GM21360 (cell line): Measurements from ENCODE around the gene GABBR2.

Source experiments
- ATAC-seq: cut with Tn5 transposase; IDR thresholded peaks from one replicate; pipeline ENCODE4 v1.9.1; 2021; ENCODE audit warnings: mild to moderate bottlenecking, moderate library complexity; ENCODE audit not compliant: unreplicated experiment

GABBR2 gene

GRCh38 chr9:98724810-98725530 lies 16.2 kb upstream of the GABBR2 start:
- no peak for ATAC-seq

- no peak for ATAC-seq
Observed at GRCh38 chr9:98721643-98722042, 12.9 kb upstream of the GABBR2 start.

GRCh38 chr9:98720402-98720801 lies 11.7 kb upstream of the GABBR2 start:
- no peak for ATAC-seq

GRCh38 chr9:98719055-98719454 lies 10.3 kb upstream of the GABBR2 start:
- ATAC-seq = no peak

- no peak for ATAC-seq
Observed at GRCh38 chr9:98714833-98715232, 6.1 kb upstream of the GABBR2 start.

- no peak for ATAC-seq
Observed at GRCh38 chr9:98712987-98713386, 4.3 kb upstream of the GABBR2 start.

- ATAC-seq = no peak
Observed at GRCh38 chr9:98709968-98710965, 1.5 kb upstream of the GABBR2 start.

- ATAC-seq = no peak
Observed at GRCh38 chr9:98708103-98708932, 417 bp downstream of the GABBR2 start.

- no peak for ATAC-seq
Observed at GRCh38 chr9:98707166-98708102, 1.3 kb downstream of the GABBR2 start.

GRCh38 chr9:98706651-98707165 lies 2.0 kb downstream of the GABBR2 start:
- no peak for ATAC-seq

- ATAC-seq = no peak
Observed at GRCh38 chr9:98702835-98703380, 5.8 kb downstream of the GABBR2 start.

- no peak for ATAC-seq
Observed at GRCh38 chr9:98702340-98702739, 6.4 kb downstream of the GABBR2 start.

- ATAC-seq = no peak
Observed at GRCh38 chr9:98701576-98701975, 7.2 kb downstream of the GABBR2 start.

GRCh38 chr9:98700801-98701200 lies 7.9 kb downstream of the GABBR2 start:
- ATAC-seq = no peak

GRCh38 chr9:98698856-98699255 lies 9.9 kb downstream of the GABBR2 start:
- ATAC-seq = no peak

- no peak for ATAC-seq
Observed at GRCh38 chr9:98694943-98695342, 13.8 kb downstream of the GABBR2 start.

GRCh38 chr9:98692392-98692791 lies 16.3 kb downstream of the GABBR2 start:
- no peak for ATAC-seq

GRCh38 chr9:98691890-98692289 lies 16.8 kb downstream of the GABBR2 start:
- no peak for ATAC-seq

GRCh38 chr9:98690686-98691085 lies 18.0 kb downstream of the GABBR2 start:
- no peak for ATAC-seq
